Retinal pigment epithelial cell (primary cell): ENCODE results near the gene IMPACT.

Experiments
- DNase-seq: peaks from one replicate; pipeline ENCODE4 v3.0.0-alpha.2; 2010; ENCODE audit warnings: low read depth
- H3K4me3 ChIP-seq: 2 replicates; pipeline ENCODE4 v1.5.1; 2011; ENCODE audit warnings: mild to moderate bottlenecking, low read length, control low read depth, moderate library complexity
- CTCF ChIP-seq: conservative IDR thresholded peaks from 2 replicates; pipeline ENCODE4 v1.5.1; 2011; ENCODE audit warnings: low read depth, low read length, control low read depth, inconsistent platforms

Gene IMPACT

GRCh38 chr18:24499814-24500213 is 73.3 kb downstream of the IMPACT start:
- TF ChIP-seq CTCF, result no peak
- no peak for DNase-seq
- no peak overlapping the region for H3K4me3 ChIP-seq

- H3K4me3 ChIP-seq, result no peak overlapping the region
- TF ChIP-seq CTCF, result no peak
- no peak for DNase-seq
Observed at GRCh38 chr18:24500217-24500616, 73.7 kb downstream of the IMPACT start.

GRCh38 chr18:24500766-24501165 is 74.3 kb downstream of the IMPACT start:
- H3K4me3 ChIP-seq, result no peak overlapping the region
- no peak for TF ChIP-seq CTCF
- DNase-seq, result no peak

- DNase-seq, result no peak
- no peak overlapping the region for H3K4me3 ChIP-seq
- TF ChIP-seq CTCF, result no peak
Observed at GRCh38 chr18:24502667-24503523, 76.4 kb downstream of the IMPACT start.
